ENCODE measurements around the gene PPP4R2. TPM values are rescaled to one million over a fixed set of nuclear protein-coding genes. Genes with fewer than 3 reads are reported as not detected.

PPP4R2 gene
- total and polyA plus RNA-seq, 2 of the 8 experiments (the other 6 are each of a cell fraction or from before 2014, with no cell fraction given), result 11.5 to 89.9 TPM

DNA sequence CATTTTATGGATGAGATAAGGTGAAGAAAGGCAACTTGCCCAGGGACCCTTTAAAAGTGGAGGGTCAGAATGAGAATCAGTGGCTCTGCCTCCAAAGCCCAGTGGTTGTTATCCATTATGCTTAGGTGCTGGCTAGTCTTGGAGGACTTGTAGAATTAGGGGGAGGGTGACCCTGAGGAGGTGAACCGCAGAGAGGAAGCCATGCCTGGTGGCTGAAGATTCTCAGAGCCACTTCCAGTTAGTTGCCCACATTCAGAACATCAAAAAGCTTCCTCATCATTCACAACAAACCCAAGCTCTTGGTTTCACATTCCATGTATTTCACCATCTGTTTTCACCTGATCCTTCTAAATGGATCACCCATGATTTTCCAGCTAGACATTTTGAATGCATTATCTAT, 76.0 kb downstream of the PPP4R2 start:
- no peak overlapping the region for H3K14ac ChIP-seq (ENCODE audit: insufficient read length)
- no peak overlapping the region for H3K9ac ChIP-seq (replicated peaks in 1 of 4; ENCODE audit: extremely low read depth in 1 of 4, low read depth in 3 of 4, low read length in 3 of 4)
- H2BK15ac ChIP-seq (ENCODE audit: low read length), result no peak overlapping the region
- H2BK120ac ChIP-seq (replicated peaks; ENCODE audit: low read depth, low read length), result no peak overlapping the region
- no peak overlapping the region for H4K8ac ChIP-seq (ENCODE audit: extremely low read depth, insufficient read depth, low read length)
- no peak for TF ChIP-seq GTF2F1 (IDR thresholded peaks at IDR 0.05; ENCODE audit: borderline replicate concordance, low read depth, low read length)
- no peak overlapping the region for H2BK5ac ChIP-seq (ENCODE audit: low read depth, low read length)
- H3K18ac ChIP-seq (ENCODE audit: extremely low read depth, low read length), result no peak overlapping the region
- peaks cover 0 to 11% (median 3%) of the 10 kb centered on the region in 4 experiments; a peak in 4 of 7 replicates for H3K4me1 ChIP-seq (replicated peaks in 1 of 4; ENCODE audit: control insufficient read depth in 3 of 4, insufficient read depth in 4 of 4, low read length in 3 of 4)
- H3K4me2 ChIP-seq (ENCODE audit: insufficient read depth in 1 of 2, low read depth in 2 of 2, low read length in 2 of 2), result no peak overlapping the region
- no peak overlapping the region for H3K56ac ChIP-seq (replicated peaks; ENCODE audit: insufficient read length, low read depth, low read length)
- no peaks in the 10 kb centered on the region; the same call in 1 of the 2 replicates for H3K23me2 ChIP-seq (ENCODE audit: low read depth, low read length)
- FAIRE-seq (no peak), DNase-seq (ENCODE audit: low read depth in 1 of 2, low spot score in 2 of 2) (no peak)
- H3K36me3 ChIP-seq (ENCODE audit: control insufficient read depth in 2 of 4, insufficient read depth in 4 of 4, low read length in 3 of 4), result peaks cover 0 to 5% (median 0%) of the 10 kb centered on the region in 4 experiments; a peak in 1 of 8 replicates
- no peak overlapping the region for H2BK12ac ChIP-seq (ENCODE audit: low read depth, low read length)
- no peak overlapping the region for H2AFZ ChIP-seq (ENCODE audit: low read length)
- H3K27ac ChIP-seq (ENCODE audit: low read depth, low read length), result no peak overlapping the region
- CTCF ChIA-PET (ENCODE audit: partially characterized antibody), result no interaction called here
- no peak overlapping the region for H4K91ac ChIP-seq (replicated peaks; ENCODE audit: insufficient read length, low read length)
- no peaks in the 10 kb centered on the region for H3K27me3 ChIP-seq (replicated peaks in 1 of 4; ENCODE audit: control insufficient read depth in 3 of 4, extremely low read depth in 1 of 4, insufficient read depth in 3 of 4, low read length in 3 of 4)
- no peaks in the 10 kb centered on the region; the same call in 1 of the 2 replicates for H3K79me1 ChIP-seq (ENCODE audit: low read depth, low read length)
- H3K23ac ChIP-seq (ENCODE audit: insufficient read length), result no peak overlapping the region
- H3K4ac ChIP-seq (replicated peaks; ENCODE audit: insufficient read length, low read depth, low read length), result no peak overlapping the region
- no peak overlapping the region for H3K4me3 ChIP-seq (ENCODE audit: extremely low read depth in 1 of 4, insufficient read depth in 2 of 4, low read depth in 3 of 4, low read length in 4 of 4)
- POLR2A ChIA-PET (ENCODE audit: partially characterized antibody), result interaction anchor here (1.0 kb wide), 1 partner anchor 23 kb away, joined by 3 read pairs; no protein-coding TSS in a partner anchor
- no peak overlapping the region for H2BK20ac ChIP-seq (ENCODE audit: low read length)
- H3K9me3 ChIP-seq (ENCODE audit: insufficient read depth in 2 of 2, low read depth in 1 of 2, low read length in 1 of 2), result no peaks in the 10 kb centered on the region
- WGBS, 2 experiments (ENCODE audit: extremely low coverage in 1 of 2, insufficient coverage in 1 of 2, insufficient read length in 1 of 2, insufficient replicate concordance in 2 of 2, low coverage in 1 of 2, low lambda C conversion rate in 2 of 2, missing lambda C conversion rate in 1 of 2), result 100% methylated on average over 1 of the region's 1 CpG; no CpG with 5 or more reads in 1 of the 2 experiments
- no peak overlapping the region for H4K5ac ChIP-seq (ENCODE audit: insufficient read length, low read depth, low read length)
- H4K20me1 ChIP-seq (replicated peaks in 1 of 2; ENCODE audit: control insufficient read depth in 1 of 2, insufficient read depth in 2 of 2, low read length in 2 of 2), result peaks cover 0 to 1% of the 10 kb centered on the region in 2 experiments
- H2AK5ac ChIP-seq (ENCODE audit: low read depth, low read length), result no peak overlapping the region
- no peaks in the 10 kb centered on the region for H3K79me2 ChIP-seq (ENCODE audit: control insufficient read depth in 1 of 2, insufficient read depth in 2 of 2, low read length in 2 of 2)

All from H1 (cell line).